Smooth muscle cell (in vitro differentiated cells): ENCODE results near the gene PUDP. TPM values are rescaled to one million over a fixed set of nuclear protein-coding genes. Genes with fewer than 3 reads are reported as not detected.

Experiments
- DNase-seq: peaks from one replicate; lab custom pipeline; 2025; ENCODE audit not compliant: unreplicated experiment; lab: John Stamatoyannopoulos, UW
- H2AFZ ChIP-seq: fragments of 200-600 bp; sonication (generic); 2 replicates; pipeline ENCODE4 v1.6.0; 2016; ENCODE audit warnings: antibody characterized with exemption, low read depth, mild to moderate bottlenecking
- H3F3A ChIP-seq: fragments of 200-600 bp; sonication (generic); 2 replicates; pipeline ENCODE4 v1.6.0; 2017; ENCODE audit warnings: antibody characterized with exemption, low read depth
- H3K27ac ChIP-seq: fragments of 200-600 bp; sonication (generic); 2 replicates; pipeline ENCODE4 v1.5.1; 2016; ENCODE audit warnings: low read depth, mild to moderate bottlenecking
- H3K27me3 ChIP-seq: fragments of 200-600 bp; sonication (generic); 2 replicates; pipeline ENCODE4 v1.6.1; 2016; ENCODE audit warnings: low read depth, mild to moderate bottlenecking
- H3K36me3 ChIP-seq: fragments of 200-600 bp; sonication (generic); 2 replicates; pipeline ENCODE4 v1.5.1; 2016; ENCODE audit warnings: low read depth
- H3K4me1 ChIP-seq: fragments of 200-600 bp; sonication (generic); 2 replicates; pipeline ENCODE4 v1.5.1; 2016; ENCODE audit warnings: low read depth
- H3K4me2 ChIP-seq: fragments of 200-600 bp; sonication (generic); 2 replicates; pipeline ENCODE4 v1.6.0; 2016; ENCODE audit warnings: mild to moderate bottlenecking
- H3K4me3 ChIP-seq: fragments of 200-600 bp; sonication (generic); 2 replicates; pipeline ENCODE4 v1.5.1; 2016; ENCODE audit warnings: mild to moderate bottlenecking
- H3K79me2 ChIP-seq: fragments of 200-600 bp; sonication (generic); 2 replicates; pipeline ENCODE4 v1.6.0; 2016; ENCODE audit warnings: low read depth, mild to moderate bottlenecking
- H3K9ac ChIP-seq: fragments of 200-600 bp; sonication (generic); 2 replicates; pipeline ENCODE4 v1.6.0; 2016; ENCODE audit warnings: low read depth
- H3K9me3 ChIP-seq: fragments of 200-600 bp; sonication (generic); replicated peaks from 2 replicates; pipeline ENCODE4 v1.5.1; 2016; ENCODE audit warnings: low read depth
- H4K20me1 ChIP-seq: fragments of 200-600 bp; sonication (generic); 2 replicates; pipeline ENCODE4 v1.6.0; 2016; ENCODE audit warnings: low read depth
- WGBS: methylation state at CpG from one replicate; pipeline ENCODE4 v1.1.7; 2016; ENCODE audit warnings: low lambda C conversion rate; 5-methylcytosine and 5-hydroxymethylcytosine counted together
- polyA plus RNA-seq: library from polyadenylated mRNA; unstranded; fragments of >200 nt; fragmentation: Nextera tagmentation; extraction: Ambion mirVana; gene quantifications from 2 replicates; pipeline ENCODE4 v1.2.1, GENCODE V29; 2016
- total RNA-seq: library from RNA; depleted of rRNA; stranded (reverse); fragments of >200 nt; gene quantifications from 2 replicates; pipeline ENCODE4 v1.2.3, GENCODE V29; 2014
- TF ChIP-seq, protein P1 (sequence below): fragments of 200-600 bp; sonication (generic); IDR thresholded peaks from 2 replicates; pipeline ENCODE4 v1.5.1; 2017; ENCODE audit warnings: borderline replicate concordance, mild to moderate bottlenecking, antibody characterized with exemption; ENCODE audit not compliant: insufficient read depth, poor library complexity, severe bottlenecking

PUDP gene
- total and polyA plus RNA-seq, 2 experiments from 2014 or later: 13.2 to 19.5 TPM

DNA sequence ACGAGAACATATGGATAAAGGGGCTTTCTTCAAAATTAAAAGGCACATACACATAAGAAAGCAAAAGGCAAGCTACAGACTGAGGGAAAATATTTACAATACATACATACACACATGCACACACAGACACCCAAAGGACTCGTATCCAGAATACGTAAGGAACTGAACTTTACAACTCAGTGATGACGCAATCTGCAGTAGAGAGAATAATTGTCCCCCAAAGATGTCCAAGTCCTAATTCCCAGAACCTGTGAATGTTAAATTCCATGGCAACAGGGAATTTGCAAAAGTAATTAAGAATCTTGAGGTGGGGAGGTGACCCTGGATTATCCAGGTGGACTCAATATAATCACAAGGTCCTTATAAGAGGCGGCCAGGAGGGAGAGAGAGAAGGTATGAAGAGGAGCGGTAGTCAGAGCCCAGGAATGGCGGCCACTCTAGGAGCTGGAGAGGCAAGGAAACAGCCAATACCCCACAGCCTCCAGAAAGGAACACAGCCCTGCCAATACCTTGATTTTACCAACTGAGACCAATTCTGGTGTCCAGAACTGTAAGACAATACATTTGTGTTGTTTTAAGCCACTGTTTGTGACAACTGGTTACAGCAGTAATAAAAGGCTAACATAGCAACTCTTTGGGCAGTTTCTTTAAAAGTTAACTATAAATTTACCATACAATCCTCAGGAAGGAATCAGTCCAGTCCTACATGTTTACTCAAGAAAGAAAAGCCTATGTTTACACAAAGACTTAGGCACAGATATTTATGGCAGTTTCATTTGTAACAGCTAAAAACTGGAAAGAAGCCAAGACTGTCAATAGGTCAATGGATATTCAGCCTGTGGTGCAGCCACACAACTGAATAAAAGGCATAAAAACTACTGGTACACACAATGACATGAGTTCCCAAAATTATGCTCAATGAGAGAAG is 27.7 kb downstream of the PUDP start:
- TF ChIP-seq, protein P1, sequence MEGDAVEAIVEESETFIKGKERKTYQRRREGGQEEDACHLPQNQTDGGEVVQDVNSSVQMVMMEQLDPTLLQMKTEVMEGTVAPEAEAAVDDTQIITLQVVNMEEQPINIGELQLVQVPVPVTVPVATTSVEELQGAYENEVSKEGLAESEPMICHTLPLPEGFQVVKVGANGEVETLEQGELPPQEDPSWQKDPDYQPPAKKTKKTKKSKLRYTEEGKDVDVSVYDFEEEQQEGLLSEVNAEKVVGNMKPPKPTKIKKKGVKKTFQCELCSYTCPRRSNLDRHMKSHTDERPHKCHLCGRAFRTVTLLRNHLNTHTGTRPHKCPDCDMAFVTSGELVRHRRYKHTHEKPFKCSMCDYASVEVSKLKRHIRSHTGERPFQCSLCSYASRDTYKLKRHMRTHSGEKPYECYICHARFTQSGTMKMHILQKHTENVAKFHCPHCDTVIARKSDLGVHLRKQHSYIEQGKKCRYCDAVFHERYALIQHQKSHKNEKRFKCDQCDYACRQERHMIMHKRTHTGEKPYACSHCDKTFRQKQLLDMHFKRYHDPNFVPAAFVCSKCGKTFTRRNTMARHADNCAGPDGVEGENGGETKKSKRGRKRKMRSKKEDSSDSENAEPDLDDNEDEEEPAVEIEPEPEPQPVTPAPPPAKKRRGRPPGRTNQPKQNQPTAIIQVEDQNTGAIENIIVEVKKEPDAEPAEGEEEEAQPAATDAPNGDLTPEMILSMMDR: no peak
- no peaks in the 10 kb centered on the region for H3K36me3 ChIP-seq
- no peak overlapping the region for H3K4me2 ChIP-seq
- no peak for DNase-seq
- H3K9ac ChIP-seq: no peak overlapping the region
- H3K4me1 ChIP-seq: no peaks in the 10 kb centered on the region
- WGBS: 85% methylated on average over 7 of the region's 7 CpGs
- H3K27ac ChIP-seq: no peak overlapping the region
- no peak overlapping the region for H2AFZ ChIP-seq
- no peaks in the 10 kb centered on the region for H3F3A ChIP-seq
- H3K27me3 ChIP-seq: no peaks in the 10 kb centered on the region
- peaks cover 4% of the 10 kb centered on the region for H4K20me1 ChIP-seq
- no peaks in the 10 kb centered on the region for H3K9me3 ChIP-seq
- H3K4me3 ChIP-seq: no peak overlapping the region
- H3K79me2 ChIP-seq: peaks cover 3% of the 10 kb centered on the region

DNA sequence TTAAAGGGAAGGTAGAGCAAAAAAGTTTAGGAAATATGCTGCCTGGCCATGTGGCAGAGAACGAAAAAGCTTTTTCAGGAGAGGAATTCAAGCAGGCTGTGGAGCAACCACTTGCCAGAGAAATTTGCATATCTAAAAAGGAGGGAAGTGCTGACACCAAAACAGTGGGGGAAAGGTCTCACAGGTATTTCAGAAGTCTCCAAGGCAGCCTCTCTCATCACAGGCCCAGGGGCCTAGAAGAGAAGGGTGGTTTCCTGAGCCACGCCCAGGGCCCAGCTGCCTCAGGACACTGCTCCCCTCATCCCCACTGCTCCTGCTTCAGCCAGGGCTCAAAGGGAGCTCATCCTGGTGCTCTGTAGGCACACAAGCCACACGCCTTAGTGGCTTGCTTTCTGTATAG is 30.4 kb downstream of the PUDP start:
- H3K4me1 ChIP-seq: no peaks in the 10 kb centered on the region
- H4K20me1 ChIP-seq: peaks cover 4% of the 10 kb centered on the region
- no peak overlapping the region for H3K4me3 ChIP-seq
- TF ChIP-seq, protein P1: no peak
- no peaks in the 10 kb centered on the region for H3K27me3 ChIP-seq
- no peak for DNase-seq
- H2AFZ ChIP-seq: no peak overlapping the region
- no peaks in the 10 kb centered on the region for H3K9me3 ChIP-seq
- no peaks in the 10 kb centered on the region for H3K79me2 ChIP-seq
- whole genome bisulfite sequencing: 87% methylated on average over 3 of the region's 3 CpGs
- H3K36me3 ChIP-seq: no peaks in the 10 kb centered on the region
- no peak overlapping the region for H3K4me2 ChIP-seq
- H3K9ac ChIP-seq: no peak overlapping the region
- no peaks in the 10 kb centered on the region for H3F3A ChIP-seq
- H3K27ac ChIP-seq: no peak overlapping the region

DNA sequence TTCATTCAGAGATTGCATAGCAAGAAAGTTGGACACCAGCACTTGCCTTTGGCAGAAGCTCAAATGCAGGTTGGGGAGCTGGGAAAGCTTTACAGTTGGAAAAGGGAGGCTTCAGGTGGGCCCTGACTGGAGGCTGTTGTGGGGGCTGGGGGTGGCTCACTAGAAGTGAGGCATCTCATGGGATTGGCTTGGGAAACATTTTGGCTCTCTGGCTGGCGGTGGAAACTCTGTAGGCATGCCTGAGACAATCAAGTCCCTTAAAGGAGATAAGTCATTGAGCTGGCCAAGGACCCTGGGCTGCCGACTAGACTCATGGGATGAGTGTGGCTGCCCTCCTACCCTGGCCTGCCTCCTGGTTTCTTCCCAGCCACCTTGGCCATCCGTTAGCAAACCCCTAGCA is 31.9 kb downstream of the PUDP start:
- Histone ChIP-seq H3K4me2 (no peak overlapping the region), H4K20me1 (peaks cover 4% of the 10 kb centered on the region), H2AFZ (no peak overlapping the region), H3K79me2 (no peaks in the 10 kb centered on the region), H3K4me3 (no peak overlapping the region), H3K9me3 (no peaks in the 10 kb centered on the region), H3K27ac (no peak overlapping the region), H3F3A (no peaks in the 10 kb centered on the region), H3K9ac (no peak overlapping the region), H3K36me3 (no peaks in the 10 kb centered on the region), H3K27me3 (no peaks in the 10 kb centered on the region), H3K4me1 (no peaks in the 10 kb centered on the region)
- TF ChIP-seq, protein P1: no peak
- no peak for DNase-seq
- WGBS: 64% methylated on average over 3 of the region's 3 CpGs
